Measurements from ENCODE around the gene RAB3C. TPM values are rescaled to one million over a fixed set of nuclear protein-coding genes. Genes with fewer than 3 reads are reported as not detected.

RAB3C gene
- total RNA-seq, 1 donor, result under 0.01 TPM

- Histone ChIP-seq H3K9me3 (ENCODE audit: low read depth, low read length) (no peaks in the 10 kb centered on the region), H3K27me3 (ENCODE audit: insufficient read depth, low read length) (no peaks in the 10 kb centered on the region), H3K4me1 (ENCODE audit: insufficient read depth, low read length) (no peaks in the 10 kb centered on the region), H3K4me3 (ENCODE audit: low read length) (no peak overlapping the region)
These were observed 268.7 kb downstream of the RAB3C start for GRCh38 chr5:58851571-58851970.

GRCh38 chr5:58852566-58852965 lies 269.7 kb downstream of the RAB3C start:
- Histone ChIP-seq H3K27me3 (ENCODE audit: insufficient read depth, low read length) (no peaks in the 10 kb centered on the region), H3K9me3 (ENCODE audit: low read depth, low read length) (no peaks in the 10 kb centered on the region), H3K4me1 (ENCODE audit: insufficient read depth, low read length) (no peaks in the 10 kb centered on the region)

GRCh38 chr5:58854441-58854840 lies 271.6 kb downstream of the RAB3C start:
- Histone ChIP-seq H3K4me3 (ENCODE audit: low read length) (no peak overlapping the region), H3K9me3 (ENCODE audit: low read depth, low read length) (no peaks in the 10 kb centered on the region), H3K27me3 (ENCODE audit: insufficient read depth, low read length) (no peaks in the 10 kb centered on the region), H3K4me1 (ENCODE audit: insufficient read depth, low read length) (no peaks in the 10 kb centered on the region)

More at GRCh38 chr5:58852566-58852965, 269.7 kb downstream of the RAB3C start:
- H3K4me3 ChIP-seq (ENCODE audit: low read length), result no peak overlapping the region

GRCh38 chr5:58855851-58856739 lies 273.2 kb downstream of the RAB3C start:
- Histone ChIP-seq H3K4me1 (ENCODE audit: insufficient read depth, low read length) (no peaks in the 10 kb centered on the region), H3K9me3 (ENCODE audit: low read depth, low read length) (no peaks in the 10 kb centered on the region), H3K27me3 (ENCODE audit: insufficient read depth, low read length) (no peaks in the 10 kb centered on the region), H3K4me3 (ENCODE audit: low read length) (no peak overlapping the region)

- Histone ChIP-seq H3K4me3 (ENCODE audit: low read length) (no peak overlapping the region), H3K27me3 (ENCODE audit: insufficient read depth, low read length) (no peaks in the 10 kb centered on the region), H3K4me1 (ENCODE audit: insufficient read depth, low read length) (no peaks in the 10 kb centered on the region), H3K9me3 (ENCODE audit: low read depth, low read length) (no peaks in the 10 kb centered on the region)
These were observed 274.7 kb downstream of the RAB3C start for GRCh38 chr5:58857609-58858008.

GRCh38 chr5:58860680-58861079 lies 277.8 kb downstream of the RAB3C start:
- Histone ChIP-seq H3K27me3 (ENCODE audit: insufficient read depth, low read length) (no peaks in the 10 kb centered on the region), H3K4me1 (ENCODE audit: insufficient read depth, low read length) (no peaks in the 10 kb centered on the region), H3K4me3 (ENCODE audit: low read length) (no peak overlapping the region), H3K9me3 (ENCODE audit: low read depth, low read length) (no peaks in the 10 kb centered on the region)

GRCh38 chr5:58868931-58869330 lies 286.1 kb downstream of the RAB3C start:
- no peak overlapping the region for H3K4me3 ChIP-seq (ENCODE audit: low read length)
- no peaks in the 10 kb centered on the region for H3K4me1 ChIP-seq (ENCODE audit: insufficient read depth, low read length)
- no peaks in the 10 kb centered on the region for H3K27me3 ChIP-seq (ENCODE audit: insufficient read depth, low read length)
- no peaks in the 10 kb centered on the region for H3K9me3 ChIP-seq (ENCODE audit: low read depth, low read length)

GRCh38 chr5:58871648-58872242 lies 288.9 kb downstream of the RAB3C start:
- Histone ChIP-seq H3K9me3 (ENCODE audit: low read depth, low read length) (no peaks in the 10 kb centered on the region), H3K27me3 (ENCODE audit: insufficient read depth, low read length) (peaks cover 6% of the 10 kb centered on the region), H3K4me1 (ENCODE audit: insufficient read depth, low read length) (no peaks in the 10 kb centered on the region), H3K4me3 (ENCODE audit: low read length) (no peak overlapping the region)

GRCh38 chr5:58872670-58873273 lies 289.9 kb downstream of the RAB3C start:
- Histone ChIP-seq H3K27me3 (ENCODE audit: insufficient read depth, low read length) (peaks cover 6% of the 10 kb centered on the region), H3K9me3 (ENCODE audit: low read depth, low read length) (no peaks in the 10 kb centered on the region), H3K4me1 (ENCODE audit: insufficient read depth, low read length) (no peaks in the 10 kb centered on the region), H3K4me3 (ENCODE audit: low read length) (no peak overlapping the region)

- Histone ChIP-seq H3K4me3 (ENCODE audit: low read length) (no peak overlapping the region), H3K27me3 (ENCODE audit: insufficient read depth, low read length) (peaks cover 6% of the 10 kb centered on the region), H3K9me3 (ENCODE audit: low read depth, low read length) (no peaks in the 10 kb centered on the region), H3K4me1 (ENCODE audit: insufficient read depth, low read length) (no peaks in the 10 kb centered on the region)
These were observed 292.7 kb downstream of the RAB3C start for GRCh38 chr5:58875599-58875998.

GRCh38 chr5:58885260-58885659 lies 302.4 kb downstream of the RAB3C start:
- Histone ChIP-seq H3K4me3 (ENCODE audit: low read length) (no peak overlapping the region), H3K4me1 (ENCODE audit: insufficient read depth, low read length) (peaks cover 3% of the 10 kb centered on the region)

GRCh38 chr5:58886315-58887207 lies 303.7 kb downstream of the RAB3C start:
- H3K27me3 ChIP-seq (ENCODE audit: insufficient read depth, low read length), result peaks cover 4% of the 10 kb centered on the region
- no peak overlapping the region for H3K4me3 ChIP-seq (ENCODE audit: low read length)
- H3K9me3 ChIP-seq (ENCODE audit: low read depth, low read length), result no peaks in the 10 kb centered on the region
- peaks cover 3% of the 10 kb centered on the region for H3K4me1 ChIP-seq (ENCODE audit: insufficient read depth, low read length)

More at GRCh38 chr5:58885260-58885659, 302.4 kb downstream of the RAB3C start:
- Histone ChIP-seq H3K9me3 (ENCODE audit: low read depth, low read length) (no peaks in the 10 kb centered on the region), H3K27me3 (ENCODE audit: insufficient read depth, low read length) (peaks cover 4% of the 10 kb centered on the region)

GRCh38 chr5:58887311-58887710 lies 304.4 kb downstream of the RAB3C start:
- Histone ChIP-seq H3K27me3 (ENCODE audit: insufficient read depth, low read length) (peaks cover 4% of the 10 kb centered on the region), H3K4me1 (ENCODE audit: insufficient read depth, low read length) (peaks cover 6% of the 10 kb centered on the region), H3K4me3 (ENCODE audit: low read length) (no peak overlapping the region), H3K9me3 (ENCODE audit: low read depth, low read length) (no peaks in the 10 kb centered on the region)

- Histone ChIP-seq H3K4me1 (ENCODE audit: insufficient read depth, low read length) (peaks cover 6% of the 10 kb centered on the region), H3K9me3 (ENCODE audit: low read depth, low read length) (no peaks in the 10 kb centered on the region), H3K4me3 (ENCODE audit: low read length) (no peak overlapping the region), H3K27me3 (ENCODE audit: insufficient read depth, low read length) (peaks cover 4% of the 10 kb centered on the region)
These were observed 305.0 kb downstream of the RAB3C start for GRCh38 chr5:58887721-58888409.
